Left kidney (tissue), 2 donors: Measurements from ENCODE around the gene ST3GAL3. TPM values are rescaled to one million over a fixed set of nuclear protein-coding genes. Genes with fewer than 3 reads are reported as not detected.
"Not testable (repeated sequence)": the region's sequence is repeated elsewhere in the genome, so short reads cannot be mapped to it uniquely, and the experiment has no call there.

Source experiments
- DNase-seq: peaks from one replicate; pipeline ENCODE4 v3.0.0-alpha.2; 2013
- polyA plus RNA-seq: library from polyadenylated mRNA; unstranded; fragments of 120-200 nt; gene quantifications from one replicate; pipeline ENCODE4 v1.2.1, GENCODE V29; 2013; ENCODE audit not compliant: insufficient read length

The ST3GAL3 gene
- polyA plus RNA-seq, 1 donor: 25.4 TPM

DNA sequence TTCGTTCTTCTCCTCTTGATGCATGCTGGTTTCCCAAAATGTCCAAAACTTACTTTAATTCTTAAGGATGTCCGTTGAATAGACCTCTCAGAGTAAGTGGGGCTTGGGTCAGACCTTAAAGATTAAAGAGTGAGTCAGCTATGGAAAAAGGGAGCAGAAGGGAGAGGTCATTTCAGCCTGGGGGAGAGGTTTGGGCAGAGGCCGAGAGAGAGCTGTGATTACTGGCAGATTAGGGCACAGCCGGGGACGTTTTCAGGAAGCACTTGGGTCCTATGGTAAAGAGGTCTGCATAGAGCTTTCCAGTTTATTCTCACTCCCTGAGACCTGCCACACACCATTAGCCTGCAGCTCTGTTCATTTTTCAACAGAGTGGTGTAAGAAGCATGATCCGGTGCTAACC, 14.0 kb upstream of the ST3GAL3 start:
- no peak for DNase-seq

DNA sequence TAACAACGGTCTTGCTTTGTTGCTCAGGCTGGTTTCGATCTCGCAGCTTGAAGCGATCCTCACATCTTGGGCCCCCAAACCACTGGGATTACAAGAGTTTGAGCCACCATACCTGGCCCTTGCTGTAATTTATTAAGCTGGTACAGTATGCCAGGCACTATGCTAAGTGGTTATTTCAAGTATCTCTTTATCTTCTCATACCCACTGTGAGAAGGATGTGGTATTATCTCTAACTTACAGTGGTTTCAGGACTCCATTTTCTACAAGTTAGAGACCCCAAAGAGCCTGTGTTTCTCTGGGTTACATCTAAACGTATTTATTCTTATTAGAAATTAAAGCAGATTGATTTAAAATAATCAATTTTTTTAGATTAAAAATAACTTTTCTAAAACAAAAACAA, 8.1 kb upstream of the ST3GAL3 start:
- DNase-seq: no peak

GRCh38 chr1:43703836-43704235, 3.5 kb upstream of the ST3GAL3 start:
- DNase-seq: no peak

DNA sequence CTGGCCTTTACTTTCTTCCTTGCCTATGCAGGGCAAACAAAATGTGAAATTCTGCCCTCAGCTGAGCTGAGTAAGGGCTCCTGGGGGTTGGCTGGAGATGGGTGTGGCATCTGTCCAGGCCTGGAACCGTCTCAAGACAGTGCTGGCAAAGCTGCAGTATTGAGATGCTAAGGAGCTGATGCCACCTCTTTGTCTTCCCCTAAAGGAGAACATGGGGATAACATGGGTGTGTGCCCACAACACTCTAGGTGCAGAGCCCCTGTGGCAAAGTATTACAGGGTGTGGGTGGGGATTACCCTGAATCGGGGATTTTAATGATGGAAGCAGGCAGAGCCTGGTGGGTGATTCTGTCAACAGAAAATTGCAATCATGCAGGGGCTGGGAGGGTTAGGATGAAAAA, 2.5 kb upstream of the ST3GAL3 start:
- no peak for DNase-seq

- no peak for DNase-seq
These were observed 2.0 kb upstream of the ST3GAL3 start for GRCh38 chr1:43705334-43705733.

DNA sequence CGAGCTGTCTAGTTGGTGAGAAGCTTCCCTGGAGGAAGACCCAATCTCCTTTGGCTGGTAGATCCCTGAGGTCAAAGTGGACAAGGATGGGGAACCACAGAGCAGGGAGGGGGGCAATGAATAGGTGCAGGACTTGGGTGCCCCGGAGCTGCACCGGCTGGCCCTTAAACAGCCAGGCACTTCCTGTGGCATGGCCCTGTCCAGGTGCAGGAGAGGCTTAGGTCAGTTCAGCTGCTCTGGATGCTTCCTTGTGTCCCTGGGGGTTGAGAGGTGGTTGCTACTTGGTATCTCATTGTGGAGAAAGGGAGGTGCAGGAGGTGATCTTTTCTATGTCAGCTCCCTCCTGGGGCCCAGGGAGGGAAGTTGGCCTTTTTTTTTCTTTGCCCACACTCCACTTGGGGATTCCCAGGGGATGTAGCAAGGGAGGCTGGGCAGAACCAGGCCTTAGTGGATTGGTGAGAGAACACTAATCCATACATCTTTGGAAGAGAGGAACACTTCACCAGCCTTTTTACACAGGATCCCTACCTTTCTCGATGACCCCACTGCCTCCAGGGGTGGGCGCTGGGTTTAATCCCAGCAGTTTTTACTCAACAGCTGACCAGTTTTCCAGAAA, 1.2 kb upstream of the ST3GAL3 start:
- no peak for DNase-seq

DNA sequence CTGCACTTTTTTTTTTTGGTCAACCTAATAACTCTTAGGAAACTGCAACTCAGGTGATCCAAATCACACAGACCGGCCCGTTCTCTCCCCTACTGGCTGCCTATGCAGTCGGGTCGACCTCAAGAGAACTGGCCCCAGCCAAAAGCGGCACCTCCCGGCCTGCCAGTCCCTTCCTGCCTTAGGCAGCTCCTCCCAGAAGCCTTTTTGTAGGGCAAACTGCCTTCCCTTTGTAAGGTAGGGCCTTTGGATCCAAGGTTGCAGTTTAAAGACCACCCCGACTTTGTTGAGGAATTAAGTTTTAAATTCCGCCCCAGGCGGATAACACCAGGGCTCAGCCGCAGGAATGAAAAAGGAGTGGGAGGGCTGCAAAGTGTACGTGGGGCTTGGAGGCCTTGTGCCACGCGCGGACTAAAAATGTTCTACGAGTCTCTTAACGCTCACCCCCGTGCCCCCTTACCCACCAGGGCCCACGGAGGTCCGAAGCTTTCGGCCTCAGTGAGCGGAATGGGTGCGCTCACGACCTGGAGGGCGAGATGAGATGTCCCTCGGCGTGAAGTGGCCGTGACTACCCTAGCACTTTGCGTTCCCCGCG, 642 bp upstream of the ST3GAL3 start:
- DNase-seq: peak; percentile 7

DNA sequence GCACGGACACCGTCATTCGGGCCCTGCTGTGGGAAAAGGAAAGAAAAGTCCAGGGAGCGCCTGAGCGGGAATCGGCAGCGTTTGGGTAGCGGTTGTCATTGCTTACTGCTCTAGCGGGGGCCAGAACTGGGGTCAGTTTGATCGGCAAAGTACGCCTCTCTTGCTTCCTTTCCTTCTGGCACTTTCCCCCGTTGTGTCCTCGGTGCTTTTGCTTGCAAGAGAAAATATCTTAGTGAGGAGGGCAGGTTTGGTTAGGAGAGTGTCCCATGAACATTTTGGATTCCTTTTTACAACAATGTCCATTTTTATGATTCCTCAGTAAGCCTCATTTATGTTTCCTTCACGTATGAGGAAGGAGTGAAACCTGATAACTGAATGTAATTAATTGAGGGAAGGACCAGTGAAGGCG, 670 bp downstream of the ST3GAL3 start:
- peak; percentile 15 for DNase-seq

DNA sequence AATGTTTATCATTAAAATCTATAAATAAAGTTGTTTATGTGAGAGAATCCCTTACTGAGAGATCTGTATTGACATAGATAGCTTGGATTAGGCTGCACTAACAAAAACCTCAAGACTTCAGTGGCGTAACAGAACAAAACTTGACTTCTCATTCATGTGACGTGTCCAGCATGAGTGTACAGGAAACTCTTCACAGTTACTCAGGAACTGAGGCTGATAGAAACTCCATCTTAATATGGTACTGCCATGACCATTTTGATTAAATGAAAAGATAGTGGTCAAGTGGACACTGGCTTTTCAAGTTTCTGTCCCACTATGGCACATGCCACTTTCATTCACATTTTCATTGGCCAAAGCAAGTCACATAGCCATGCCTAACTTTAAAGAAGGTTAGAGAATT, 3.7 kb downstream of the ST3GAL3 start:
- DNase-seq: no peak

DNA sequence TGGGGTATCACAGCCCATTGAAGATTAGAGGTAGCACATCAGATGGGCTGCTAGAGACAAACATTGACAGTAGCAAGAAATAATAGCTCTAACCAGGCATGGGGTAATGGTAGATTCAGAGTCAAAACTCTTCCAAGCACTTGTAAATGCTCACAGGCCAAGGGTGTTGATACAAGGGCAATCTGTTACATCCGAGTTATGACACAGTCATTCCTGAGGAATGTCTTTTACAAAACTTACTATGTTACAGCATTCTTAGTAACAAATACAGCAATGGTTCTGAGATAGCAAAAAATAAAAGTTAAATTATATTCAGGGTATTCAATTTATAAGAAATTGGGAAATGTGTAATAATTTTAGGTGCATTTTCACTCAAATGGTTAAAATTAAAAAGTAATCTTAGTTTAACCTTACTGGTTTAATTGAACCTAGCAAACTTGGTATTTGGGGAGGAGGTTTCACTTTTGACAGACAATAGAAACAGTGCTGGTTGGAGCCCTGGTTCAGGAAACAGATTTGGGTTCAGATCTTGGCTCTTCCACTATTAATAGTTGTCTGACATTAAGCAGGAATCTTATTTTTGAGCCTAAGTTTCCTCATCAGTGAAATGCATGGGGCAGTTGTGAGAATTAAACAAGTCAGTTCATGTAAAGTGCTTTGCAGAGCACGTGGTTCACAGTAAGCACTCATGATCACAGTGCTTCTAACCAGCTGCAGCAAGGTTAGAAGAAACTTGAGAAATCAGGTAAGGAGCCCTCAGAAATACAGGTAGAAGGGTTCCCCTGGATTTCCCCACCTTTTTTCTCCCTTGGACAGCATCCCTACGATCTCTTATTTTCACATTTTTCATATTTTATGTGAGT, 4.4 kb downstream of the ST3GAL3 start:
- DNase-seq: no peak

DNA sequence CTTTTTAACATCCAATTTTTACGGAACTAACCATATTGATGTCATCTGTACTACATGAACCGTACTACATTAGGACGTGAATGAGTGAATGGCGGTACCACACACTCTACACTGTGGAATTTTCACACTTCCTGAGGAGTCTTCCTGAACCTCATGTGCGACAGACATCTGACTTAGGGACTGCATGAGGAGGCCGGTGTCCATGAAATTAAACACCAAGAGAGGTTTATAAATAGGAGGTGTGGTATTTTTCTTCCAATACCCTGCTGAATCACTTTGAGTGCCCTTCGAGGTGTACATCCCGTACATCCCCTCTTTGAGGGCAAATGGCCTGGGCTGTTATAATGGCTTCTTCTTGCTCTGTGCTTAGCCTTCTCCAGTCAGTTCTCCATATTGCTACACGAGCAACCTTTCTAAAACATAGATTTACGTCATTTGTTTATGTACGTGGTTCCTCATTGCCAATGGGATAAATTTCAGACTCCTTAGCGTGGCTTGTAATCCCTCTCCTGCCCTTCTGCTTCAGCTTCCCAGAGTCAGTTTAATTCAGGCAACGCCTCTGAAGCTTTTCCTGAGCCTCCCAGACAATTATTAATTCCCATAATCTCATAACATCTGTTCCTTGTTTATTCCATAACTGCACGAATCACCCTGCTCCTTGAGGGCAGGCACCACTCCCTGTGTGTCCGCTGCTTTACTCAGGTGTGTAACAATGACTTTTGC, 9.4 kb downstream of the ST3GAL3 start:
- DNase-seq: no peak

DNA sequence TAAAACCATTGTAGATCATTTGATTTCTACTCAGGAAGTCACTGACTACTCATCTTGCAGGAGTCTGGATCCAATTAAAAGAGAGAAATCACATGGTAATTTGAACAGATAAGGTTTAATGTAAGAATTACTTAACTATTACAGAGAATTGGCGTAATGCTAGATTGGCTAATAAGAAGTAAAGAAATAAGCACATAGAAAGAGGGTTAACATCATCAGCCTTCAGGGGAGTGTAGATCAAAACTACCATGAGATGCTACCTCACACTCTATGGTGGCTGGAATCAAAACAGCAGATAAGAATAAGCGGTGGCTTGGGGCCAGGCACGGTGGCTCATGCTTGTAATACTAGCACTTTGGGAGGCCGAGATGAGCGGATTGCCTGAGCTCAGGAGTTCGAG, 11.7 kb downstream of the ST3GAL3 start:
- no peak for DNase-seq

GRCh38 chr1:43719670-43720419, 12.5 kb downstream of the ST3GAL3 start:
- not testable (repeated sequence) for DNase-seq

DNA sequence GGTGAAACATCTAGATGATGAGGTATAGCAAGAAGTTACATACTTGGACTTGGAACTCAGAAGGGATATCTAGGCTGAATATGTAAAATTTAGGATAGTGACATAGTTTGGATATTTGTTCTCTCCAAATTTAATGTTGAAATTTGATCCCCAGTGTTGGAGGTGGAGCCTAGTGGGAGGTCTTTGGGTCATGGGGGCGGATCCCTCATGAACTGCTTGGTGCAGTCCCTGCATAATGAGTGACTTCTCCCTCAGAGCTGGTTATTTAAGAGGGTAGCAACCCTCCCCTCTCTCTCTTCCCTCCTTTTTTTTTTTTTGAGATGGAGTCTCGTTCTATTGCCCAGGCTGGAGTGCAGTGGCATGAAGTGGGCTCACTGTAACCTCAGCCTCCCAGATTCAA, 15.5 kb downstream of the ST3GAL3 start:
- DNase-seq: no peak

DNA sequence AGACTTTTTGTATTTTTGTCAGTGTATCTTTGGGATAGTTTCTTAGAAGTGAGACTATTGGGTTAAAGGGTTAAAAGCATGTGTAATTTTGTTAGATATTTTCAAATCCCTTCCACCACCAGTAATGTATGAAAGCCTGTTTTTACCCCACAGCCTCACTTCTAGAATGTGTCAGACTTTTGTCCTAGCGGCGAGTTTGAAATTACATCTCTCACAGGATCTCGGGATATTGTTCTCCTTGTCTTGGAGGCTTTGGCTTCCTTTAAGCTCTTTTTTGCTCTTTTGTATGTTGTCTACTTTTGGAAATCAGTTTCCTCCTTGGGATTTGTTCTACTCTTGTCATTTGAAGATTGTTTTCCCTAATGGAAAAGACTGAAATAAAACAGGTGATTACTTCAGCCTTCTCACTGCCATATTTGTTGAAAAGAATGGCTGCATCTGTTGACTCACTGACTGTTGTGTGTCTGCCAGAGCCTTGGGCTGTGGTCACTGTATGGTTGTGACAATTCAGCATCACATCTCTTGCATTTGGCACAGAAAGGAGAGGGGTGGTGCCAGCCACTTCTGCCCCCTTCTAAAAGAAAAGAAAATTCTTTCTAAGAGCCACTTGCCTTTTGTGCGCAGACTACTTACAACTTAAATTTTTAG, 22.6 kb downstream of the ST3GAL3 start:
- no peak for DNase-seq

- no peak for DNase-seq
These were observed 24.7 kb downstream of the ST3GAL3 start for GRCh38 chr1:43731867-43732531.

GRCh38 chr1:43736819-43737218, 29.5 kb downstream of the ST3GAL3 start:
- no peak for DNase-seq

- DNase-seq: no peak
These were observed 34.7 kb downstream of the ST3GAL3 start for GRCh38 chr1:43742026-43742425.

DNA sequence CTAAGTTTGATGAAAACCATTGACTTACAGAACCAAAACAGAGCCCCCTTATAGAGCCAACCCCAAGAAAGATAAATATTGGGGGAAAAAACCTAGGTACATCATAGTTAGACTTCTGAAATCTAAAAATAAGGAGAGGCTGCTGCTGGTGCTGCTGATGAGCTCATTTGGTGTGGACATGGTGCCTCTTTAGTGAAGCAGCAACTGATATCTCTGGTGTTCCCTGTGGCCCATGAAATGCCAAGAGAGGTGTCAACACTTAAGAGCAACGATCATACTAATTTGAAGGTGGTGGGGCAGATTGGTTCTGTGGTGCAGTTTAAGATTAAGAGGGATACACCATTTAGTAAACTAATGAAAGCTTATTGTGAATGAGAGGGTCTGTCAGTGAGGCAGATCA, 35.9 kb downstream of the ST3GAL3 start:
- DNase-seq: no peak

DNA sequence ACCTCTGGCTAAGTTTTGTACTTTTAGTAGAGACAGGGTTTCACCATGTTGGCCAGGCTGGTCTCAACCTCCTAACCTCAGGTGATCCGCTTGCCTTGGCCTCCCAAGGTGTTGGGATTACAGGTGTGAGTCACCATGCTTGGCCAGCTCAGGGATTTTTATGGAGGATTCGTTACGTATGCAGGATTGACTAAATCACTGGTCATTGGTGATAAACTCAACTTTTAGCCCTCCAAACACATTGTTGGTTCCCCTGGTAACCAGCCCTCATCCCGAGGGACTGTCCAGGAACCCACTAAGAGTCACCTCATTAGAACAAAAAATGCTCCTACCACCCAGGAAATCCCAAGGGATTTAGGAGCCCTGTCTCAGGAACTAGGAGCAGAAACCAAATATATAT, 40.4 kb downstream of the ST3GAL3 start:
- DNase-seq: no peak

- no peak for DNase-seq
These were observed 42.7 kb downstream of the ST3GAL3 start for GRCh38 chr1:43750083-43750482.
